HG02610 (cell line): ENCODE results near the gene SLC26A1.

Experiments
- ATAC-seq: cut with Tn5 transposase; IDR thresholded peaks from one replicate; pipeline ENCODE4 v1.9.1; 2021; ENCODE audit warnings: mild to moderate bottlenecking, moderate library complexity; ENCODE audit not compliant: unreplicated experiment

Gene SLC26A1

GRCh38 chr4:966266-967112, 26.7 kb downstream of the SLC26A1 start:
- ATAC-seq: no peak

GRCh38 chr4:965766-966134, 27.5 kb downstream of the SLC26A1 start:
- ATAC-seq: no peak

GRCh38 chr4:965048-965765, 28.0 kb downstream of the SLC26A1 start:
- no peak for ATAC-seq

GRCh38 chr4:964346-965025, 28.7 kb downstream of the SLC26A1 start:
- ATAC-seq: no peak

DNA sequence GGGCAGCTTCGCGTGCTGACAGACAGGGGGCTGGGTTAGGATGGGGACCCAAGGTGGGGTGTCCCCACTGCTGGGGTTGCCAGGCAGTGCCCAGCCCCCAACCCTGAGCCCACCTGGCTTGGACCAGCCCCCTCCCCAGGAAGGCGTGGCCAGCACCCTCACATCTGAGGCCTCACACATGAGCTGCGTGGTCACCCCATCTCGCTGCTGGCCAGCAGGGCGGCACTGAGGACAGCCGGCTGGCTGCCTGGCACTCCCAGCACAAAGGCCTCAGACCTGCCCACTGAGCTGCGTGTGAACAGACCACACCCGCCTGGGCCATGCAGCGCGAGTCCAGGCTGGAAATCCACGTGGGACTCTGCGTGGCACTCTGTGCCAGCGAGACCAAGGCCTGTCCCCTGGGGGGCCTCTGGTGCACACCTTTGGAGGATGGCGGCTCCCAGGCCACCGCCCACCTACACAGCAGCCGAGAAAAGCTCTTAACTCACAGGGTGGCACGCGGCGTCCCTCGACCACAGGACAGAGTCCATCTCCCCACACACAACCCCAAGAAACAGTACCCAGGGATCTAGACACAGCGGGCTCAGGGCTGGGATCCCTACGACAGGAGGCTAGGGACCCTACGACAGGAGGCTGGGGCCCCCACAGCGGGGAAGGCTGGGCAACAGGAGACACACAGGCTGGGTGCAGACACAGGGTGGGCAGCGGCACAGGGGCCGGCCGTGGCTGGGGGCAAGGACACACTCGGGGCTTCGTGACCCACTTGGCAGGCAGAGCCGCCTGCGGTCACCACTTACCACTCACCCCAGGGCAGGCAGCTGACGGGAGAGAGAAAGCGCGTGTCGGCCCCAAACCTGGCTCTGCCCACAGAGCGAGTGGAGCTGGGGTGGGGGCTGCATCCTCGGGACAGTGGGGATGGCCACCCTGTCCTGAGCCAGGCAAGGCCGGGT, 29.7 kb downstream of the SLC26A1 start:
- ATAC-seq: no peak

- no peak for ATAC-seq
Observed at GRCh38 chr4:962231-963208, 30.7 kb downstream of the SLC26A1 start.

DNA sequence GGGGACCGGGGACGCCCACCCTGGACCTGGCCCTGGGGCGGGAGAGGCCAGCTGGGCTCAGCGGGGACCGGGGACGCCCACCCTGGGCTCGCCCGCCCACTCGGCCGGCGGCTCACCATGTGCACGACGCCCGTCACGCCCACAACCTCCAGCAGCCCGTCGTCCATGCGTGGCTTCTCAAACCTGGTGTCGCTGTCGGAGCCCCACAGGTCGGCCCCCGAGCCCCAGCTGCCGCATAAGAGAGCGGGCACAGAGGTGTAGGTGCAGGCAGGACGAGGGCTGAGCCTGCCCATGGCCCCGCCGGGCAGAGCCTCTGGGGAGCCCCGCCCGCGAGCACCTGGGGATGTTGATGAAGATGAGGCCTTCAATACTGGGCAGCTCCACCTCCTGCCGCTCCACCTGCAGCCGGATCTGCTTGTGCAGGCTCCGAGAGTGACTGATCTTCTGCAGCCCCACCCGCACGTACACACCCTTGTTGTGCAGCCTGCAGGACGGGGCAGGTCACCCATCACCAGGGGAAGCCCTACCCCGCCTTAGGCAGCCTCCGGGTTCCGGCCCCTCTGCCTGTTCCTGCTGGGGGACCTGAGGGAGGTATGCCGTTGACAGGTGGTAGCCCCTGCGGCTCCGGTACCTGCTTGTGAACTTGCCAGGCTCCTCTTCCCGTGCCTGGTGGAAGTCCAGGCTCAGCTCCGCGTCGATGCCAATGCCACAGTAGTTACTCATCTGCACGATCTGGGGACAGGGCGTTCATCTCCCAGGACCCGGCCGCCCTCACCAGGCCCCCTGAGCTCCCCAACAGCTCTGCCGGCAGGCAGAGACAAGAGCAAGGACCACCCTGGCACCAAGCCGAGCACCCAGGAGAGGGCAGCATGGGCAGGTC, 31.6 kb downstream of the SLC26A1 start:
- no peak for ATAC-seq

DNA sequence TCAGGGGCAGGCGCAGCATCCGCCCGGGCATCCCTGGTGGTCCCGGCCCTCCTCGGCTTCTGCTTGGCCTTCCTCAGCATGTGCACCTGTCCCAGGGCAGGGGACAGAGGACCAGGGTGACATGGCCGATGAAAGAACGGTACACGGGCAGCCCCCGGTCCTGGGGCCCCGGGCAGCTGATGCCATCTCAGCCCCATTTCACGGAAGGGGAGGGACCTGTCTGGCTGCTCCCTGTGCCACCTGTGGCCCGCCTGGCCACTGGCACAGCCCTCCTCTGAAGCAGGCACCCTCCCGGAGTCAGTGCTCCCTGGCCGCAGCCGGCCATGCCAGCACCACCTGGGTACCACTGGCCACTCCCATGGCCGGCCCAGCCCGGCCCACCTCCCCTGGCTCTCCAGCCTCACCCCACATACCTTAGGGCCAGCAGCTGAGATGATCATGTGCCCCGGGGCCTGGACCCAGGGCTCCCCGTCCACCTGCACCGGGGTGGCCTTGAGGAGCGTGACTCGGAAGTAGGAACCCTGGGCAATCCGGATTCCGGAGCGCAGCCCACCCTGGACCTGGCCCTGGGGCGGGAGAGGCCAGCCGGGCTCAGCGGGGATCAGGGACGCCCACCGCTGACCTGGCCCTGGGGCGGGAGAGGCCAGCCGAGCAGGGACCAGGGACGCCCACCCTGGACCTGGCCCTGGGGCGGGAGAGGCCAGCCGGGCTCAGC, 32.4 kb downstream of the SLC26A1 start:
- no peak for ATAC-seq

GRCh38 chr4:960140-960635, 33.0 kb downstream of the SLC26A1 start:
- no peak for ATAC-seq

- ATAC-seq: no peak
Observed at GRCh38 chr4:959338-960139, 33.7 kb downstream of the SLC26A1 start.

- no peak for ATAC-seq
Observed at GRCh38 chr4:958696-959337, 34.4 kb downstream of the SLC26A1 start.

DNA sequence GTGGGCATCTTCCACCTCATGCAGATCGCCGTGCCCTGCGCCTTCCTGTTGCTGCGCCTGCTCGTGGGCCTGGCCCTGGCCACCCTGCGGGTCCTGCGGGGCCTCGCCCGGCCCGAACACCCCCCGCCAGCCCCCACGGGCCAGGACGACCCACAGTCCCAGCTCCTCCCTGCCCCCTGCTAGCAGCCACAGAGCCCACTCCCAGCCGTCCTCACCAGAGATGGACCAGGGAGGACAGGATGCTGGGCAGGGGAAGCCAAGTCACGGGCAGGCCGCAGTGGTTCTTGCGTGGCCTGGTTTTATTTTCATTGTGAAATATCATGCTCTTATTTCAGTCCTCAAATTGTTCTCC, 34.9 kb downstream of the SLC26A1 start:
- no peak for ATAC-seq

DNA sequence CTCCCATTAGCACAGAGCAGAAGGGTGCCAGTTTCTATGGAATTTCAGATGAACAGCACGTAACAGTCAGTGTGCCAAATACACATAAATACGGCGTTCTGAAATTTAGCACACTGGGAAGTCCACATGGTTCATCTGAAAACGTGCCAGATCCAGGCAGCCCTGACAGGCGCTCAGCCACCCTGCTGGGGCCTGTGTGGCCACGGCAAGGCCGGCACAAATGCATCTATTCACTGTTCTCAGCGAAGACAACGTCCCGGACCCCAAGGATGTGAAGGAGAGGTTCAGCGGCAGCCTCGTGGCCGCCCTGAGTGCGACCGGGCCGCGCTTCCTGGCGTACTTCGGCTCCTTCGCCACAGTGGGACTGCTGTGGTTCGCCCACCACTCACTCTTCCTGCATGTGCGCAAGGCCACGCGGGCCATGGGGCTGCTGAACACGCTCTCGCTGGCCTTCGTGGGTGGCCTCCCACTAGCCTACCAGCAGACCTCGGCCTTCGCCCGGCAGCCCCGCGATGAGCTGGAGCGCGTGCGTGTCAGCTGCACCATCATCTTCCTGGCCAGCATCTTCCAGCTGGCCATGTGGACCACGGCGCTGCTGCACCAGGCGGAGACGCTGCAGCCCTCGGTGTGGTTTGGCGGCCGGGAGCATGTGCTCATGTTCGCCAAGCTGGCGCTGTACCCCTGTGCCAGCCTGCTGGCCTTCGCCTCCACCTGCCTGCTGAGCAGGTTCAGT, 35.5 kb downstream of the SLC26A1 start:
- ATAC-seq: no peak

DNA sequence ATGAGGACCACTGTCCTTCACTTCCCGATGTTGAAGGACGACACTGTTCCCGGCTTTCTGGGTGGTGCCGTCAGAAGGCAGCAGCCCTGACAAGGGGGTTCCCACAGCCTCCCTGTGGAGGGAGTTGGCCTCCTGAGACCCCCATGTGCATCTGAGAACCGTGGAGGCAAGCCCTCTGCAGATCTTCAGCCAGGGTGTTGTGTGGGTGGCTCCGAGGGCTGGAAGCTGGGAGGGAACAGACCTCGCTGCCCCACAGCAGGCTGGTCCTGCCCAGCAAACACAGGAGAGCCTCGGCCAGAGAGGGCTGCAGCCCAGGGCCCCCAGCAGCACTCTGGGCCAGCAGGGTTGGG, 36.0 kb downstream of the SLC26A1 start:
- no peak for ATAC-seq

DNA sequence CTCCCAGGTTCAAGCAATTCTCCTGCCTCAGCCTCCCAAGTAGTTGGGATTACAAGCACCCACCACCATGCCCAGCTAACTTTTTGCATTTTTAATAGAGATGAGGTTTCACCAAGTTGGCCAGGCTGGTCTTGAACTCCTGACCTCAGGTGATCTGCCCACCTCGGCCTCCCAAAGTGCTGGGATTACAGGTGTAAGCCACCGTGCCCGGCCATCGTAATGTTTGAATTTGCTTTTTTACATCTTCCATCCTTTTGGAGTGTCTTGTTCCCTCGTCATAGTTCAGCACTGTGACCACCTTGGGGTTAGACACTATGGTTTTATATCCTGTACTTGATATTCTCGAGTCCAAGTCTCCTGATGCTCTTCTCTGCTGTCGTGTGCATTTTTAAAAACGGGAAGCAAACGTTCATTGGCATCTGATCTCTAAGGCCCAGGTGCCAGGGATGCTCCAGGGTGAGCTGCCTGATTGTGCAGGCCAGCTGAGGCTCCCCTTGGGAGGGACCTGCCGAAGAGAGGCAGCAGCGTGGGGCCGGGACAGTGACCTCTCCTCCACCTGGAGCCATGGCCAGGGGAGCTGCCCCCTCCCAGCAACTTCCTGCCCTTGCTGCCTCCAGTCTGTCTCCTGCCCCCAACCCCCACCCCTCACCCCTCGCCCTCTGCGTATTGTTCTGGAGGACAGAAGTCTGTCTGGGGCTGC, 36.5 kb downstream of the SLC26A1 start:
- ATAC-seq: no peak
